CD4-positive, alpha-beta T cell treated with Interferon gamma for 1 hour (primary cell): Measurements from ENCODE around the gene MRPL11.

Source experiments
- DNase-seq: peaks from one replicate; pipeline ENCODE4 v3.0.0-alpha.2; 2020

The MRPL11 gene

DNA sequence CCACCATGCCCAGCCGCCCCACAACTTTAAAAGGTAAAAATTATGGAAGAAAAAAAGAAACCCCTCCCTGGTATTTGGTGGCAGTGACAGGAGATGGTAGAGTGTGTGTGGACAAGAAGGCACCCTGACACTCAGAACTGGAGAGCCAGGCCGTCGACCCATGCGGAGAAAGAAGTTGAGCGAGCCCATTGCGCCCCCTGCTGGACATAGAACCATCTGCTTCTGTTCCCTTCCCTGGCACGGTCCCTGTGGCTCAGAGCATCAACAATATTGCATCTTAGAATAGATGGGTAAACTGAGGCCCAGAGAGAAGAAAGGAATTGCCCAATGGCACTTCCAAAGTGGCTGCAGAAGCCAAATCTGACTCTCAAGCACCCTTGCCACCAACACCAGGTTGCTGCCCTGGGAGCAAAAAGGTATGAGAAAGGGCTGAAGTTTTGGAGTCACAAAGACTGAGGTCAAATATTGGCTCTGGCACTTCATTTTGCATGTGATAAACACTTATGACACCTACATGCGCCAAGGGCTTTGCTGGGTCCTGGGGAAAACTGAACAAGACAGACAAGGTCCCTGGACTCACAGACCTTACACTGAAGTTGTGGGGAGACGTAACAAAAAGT is 8.6 kb downstream of the MRPL11 start:
- DNase-seq: peak; percentile 56

DNA sequence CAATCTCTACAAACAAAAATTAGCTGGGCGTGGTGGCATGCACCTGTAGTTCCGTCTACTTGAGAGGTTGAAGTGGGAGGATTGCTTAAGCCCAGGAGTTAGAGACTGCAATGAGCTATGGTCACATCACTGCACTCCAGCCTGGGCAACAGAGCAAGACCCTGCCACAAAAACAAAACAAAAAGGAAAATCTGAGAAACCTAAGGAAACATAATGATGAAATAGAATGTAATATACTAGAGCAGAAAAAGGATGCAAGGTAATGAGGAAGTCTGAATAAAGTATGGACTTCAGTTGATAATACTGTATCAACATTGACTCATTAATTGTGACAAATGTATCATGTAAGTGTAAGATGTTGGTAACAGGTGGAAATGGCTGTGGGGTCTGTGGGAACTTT is 9.7 kb downstream of the MRPL11 start:
- no peak for DNase-seq

DNA sequence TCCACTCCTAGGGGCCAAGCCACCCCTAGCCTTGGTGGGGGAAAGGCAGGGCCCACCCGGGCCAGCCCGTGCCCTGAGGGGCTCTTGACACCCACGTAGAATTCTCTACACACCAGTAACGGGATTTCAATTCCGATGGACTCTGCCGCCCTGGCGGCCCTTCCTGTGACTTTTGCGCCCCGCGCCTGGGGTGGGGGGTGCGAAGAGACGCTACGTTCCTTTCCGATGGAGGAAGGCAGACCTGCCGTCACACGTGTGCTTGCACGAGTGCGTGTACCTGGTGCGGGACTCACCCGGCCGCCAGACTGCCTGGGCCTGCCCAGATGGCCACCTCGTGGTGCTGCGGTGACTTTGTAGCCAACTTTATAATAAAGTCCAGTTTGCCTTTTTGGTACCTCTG is 12.3 kb downstream of the MRPL11 start:
- no peak for DNase-seq

DNA sequence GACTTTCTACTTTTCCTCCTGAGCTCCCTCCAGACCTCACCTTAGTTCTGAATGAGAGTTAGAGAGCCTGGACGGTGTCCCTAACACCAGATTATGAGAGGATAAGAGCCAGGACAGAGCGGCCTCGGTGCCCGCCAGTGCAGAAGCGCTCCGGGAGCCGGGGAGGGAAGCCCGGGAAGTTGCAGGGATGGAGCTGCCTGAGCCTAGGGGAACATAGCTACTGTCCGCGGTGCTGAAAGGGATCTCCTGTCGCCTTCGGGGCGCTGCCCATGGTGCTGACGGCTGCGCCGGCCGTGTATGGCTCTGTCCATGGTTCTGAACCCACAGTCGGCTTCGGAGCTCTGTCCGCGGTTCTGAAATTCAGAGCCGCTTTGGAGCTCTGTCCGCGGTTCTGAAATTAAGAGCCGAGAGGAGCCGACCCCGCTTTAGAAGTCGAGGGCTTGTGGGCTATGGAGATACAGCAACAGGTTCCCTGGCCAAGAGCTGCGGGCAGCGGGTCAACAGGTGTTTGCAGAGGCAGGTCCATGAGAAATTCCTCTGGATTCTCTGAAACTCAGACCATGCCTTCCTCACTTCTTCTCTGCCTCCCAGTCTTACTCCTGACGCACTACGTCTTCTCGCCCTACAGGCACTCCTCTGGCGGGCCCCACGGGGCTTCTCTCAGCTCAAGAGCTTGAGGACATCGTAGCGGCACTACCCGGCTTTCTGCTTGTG is 17.0 kb downstream of the MRPL11 start:
- peak; percentile 76 for DNase-seq

DNA sequence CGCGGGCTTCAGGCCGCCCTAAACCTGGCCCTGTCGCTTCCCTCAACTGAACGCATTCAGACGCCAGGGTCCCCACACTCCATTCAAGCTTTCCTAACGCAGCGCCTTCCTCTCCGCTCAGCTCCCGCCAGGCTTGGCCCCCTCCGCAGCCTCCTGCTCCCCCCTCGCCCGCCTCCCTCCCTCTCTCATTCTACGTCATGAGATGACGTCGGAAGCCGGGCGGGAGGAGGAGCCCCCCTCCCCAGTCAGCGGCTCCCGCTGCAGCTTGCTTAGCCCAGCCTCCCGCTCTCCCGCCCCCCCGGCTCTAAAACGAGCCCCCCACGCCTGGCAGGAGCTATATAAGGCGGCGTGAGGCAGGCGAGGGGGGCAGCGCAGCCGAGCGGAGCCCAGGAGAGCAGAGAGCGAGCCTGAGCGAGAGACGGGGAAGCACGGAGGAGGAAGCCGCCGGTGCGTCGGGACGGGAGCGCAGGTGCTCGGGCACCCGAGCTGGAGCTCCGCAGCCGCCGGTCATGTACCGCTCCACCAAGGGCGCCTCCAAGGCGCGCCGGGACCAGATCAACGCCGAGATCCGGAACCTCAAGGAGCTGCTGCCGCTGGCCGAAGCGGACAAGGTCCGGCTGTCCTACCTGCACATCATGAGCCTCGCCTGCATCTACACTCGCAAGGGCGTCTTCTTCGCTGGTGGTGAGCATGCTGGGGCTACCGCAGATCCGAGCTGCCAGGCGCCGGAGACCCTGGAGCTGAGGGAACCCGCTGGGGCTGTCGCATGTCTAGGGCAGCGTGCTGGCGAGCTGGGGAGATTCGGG is 17.8 kb downstream of the MRPL11 start, which contains the start of gene NPAS4:
NPAS4 (plus strand) TSS at position 365 of the 806 bp plus-strand sequence; CDS start at position 510, 145 bp downstream.
- no peak for DNase-seq

DNA sequence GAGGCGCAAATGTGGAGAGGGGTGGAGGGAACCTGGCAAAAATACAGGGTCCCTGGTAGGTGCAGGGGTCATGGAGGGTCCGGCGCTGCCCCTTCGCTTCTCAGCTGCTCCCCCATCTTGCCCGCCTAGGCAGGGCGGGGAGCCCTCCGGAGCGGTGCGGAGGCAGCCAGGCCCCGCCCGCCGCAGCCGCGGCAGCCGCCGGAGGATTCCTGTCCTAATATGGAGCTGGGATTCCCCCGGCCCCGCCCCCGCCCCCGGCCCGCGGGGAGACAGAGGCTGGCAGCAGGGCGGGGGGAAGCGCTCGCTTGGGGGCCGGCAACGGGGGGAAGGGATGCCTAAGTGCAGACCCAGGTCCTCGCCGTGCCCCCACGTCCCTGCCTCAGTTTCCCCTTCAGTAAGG is 18.8 kb downstream of the MRPL11 start:
- no peak for DNase-seq

DNA sequence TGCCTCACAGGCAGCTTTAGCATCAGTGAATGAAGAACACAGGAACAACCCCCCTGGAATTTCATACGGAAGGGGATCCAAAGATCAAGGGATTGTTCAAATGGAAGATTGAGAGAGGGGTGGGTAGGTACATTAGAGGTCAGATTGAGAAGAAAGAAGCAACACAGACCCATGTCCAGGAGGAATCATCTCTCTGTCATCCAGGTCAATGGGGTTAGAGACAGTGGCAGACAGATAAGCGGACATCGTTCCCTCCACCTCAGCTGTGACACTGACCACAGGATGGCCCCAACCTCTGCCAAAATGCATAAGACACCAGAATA is 19.7 kb downstream of the MRPL11 start:
- DNase-seq: no peak

DNA sequence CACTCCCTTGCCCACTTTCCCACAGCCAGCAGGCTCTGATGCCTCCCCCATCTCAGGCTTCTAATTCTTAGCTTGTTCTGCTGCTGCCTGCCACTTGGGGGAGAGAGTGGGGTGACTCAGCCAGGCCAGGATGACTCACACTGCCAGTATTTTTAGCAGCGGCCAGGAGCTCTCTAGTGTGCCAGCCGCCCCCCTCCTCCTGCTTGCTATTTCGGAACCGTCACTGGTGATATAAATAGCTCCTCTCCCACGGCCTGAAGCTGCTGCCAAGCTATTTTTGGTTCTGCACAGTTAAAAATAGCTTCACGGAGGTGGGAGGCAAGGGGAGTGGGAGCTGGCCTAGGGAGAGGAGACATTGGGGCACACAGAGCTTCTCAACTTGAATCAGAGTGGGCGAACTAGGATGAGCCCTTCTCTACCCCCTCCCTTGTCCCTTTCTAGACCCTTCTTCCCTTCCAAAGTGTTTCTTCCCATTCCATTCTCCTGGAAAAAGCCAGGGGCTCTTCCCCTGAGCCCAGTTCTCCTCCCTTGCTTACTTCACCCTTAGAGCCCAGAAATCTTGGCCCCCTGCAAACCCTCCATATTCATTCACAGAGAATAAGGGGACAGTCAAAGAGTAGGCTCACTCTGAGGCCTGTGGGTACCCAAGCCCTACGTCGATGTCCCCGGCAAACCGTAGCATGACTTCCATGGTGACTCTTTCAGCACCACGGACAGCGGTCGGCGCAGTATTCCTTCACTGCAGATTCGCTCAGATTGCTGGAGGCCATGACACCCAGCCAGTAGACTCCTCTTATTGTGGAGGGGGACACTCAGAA is 20.3 kb downstream of the MRPL11 start:
- DNase-seq: peak; percentile 30

DNA sequence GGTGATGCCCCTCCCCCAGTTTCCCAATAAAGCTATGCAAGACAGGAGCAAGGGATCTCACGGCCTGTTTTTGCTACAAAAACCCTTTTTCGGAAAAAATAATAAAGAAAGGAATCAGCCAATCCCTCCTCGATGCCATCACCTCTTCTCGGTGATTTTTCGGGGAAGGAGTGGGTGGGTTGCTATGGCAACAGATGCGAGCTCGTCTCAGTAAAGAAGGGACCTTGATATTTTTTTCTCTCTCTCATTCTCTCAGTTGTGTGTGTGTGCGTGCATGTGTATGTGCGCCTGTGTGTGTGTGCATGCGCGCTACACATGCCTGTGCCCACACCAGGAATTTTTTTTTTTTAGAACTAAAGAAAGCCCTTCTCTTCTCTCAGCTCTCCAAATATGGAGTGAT is 21.6 kb downstream of the MRPL11 start:
- no peak for DNase-seq

DNA sequence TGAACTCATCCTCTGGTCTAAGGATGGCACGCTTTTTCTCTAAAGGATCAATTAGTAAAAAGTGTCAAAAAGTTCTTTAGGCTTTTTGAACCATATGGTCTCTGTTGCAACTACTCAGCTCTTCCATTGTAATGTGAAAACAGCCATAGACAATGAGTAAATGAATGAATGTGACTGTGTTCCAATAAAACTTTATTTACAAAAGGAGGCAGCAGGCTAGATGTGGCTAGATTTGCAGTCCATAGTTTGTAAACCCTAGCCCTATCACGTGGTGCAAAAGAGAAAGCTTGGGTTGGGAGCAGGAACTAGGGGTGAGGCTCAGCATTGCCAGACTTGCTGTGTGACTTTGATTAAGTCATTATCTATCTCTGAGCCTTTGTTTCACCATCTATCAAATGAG is 23.2 kb downstream of the MRPL11 start:
- DNase-seq: no peak

DNA sequence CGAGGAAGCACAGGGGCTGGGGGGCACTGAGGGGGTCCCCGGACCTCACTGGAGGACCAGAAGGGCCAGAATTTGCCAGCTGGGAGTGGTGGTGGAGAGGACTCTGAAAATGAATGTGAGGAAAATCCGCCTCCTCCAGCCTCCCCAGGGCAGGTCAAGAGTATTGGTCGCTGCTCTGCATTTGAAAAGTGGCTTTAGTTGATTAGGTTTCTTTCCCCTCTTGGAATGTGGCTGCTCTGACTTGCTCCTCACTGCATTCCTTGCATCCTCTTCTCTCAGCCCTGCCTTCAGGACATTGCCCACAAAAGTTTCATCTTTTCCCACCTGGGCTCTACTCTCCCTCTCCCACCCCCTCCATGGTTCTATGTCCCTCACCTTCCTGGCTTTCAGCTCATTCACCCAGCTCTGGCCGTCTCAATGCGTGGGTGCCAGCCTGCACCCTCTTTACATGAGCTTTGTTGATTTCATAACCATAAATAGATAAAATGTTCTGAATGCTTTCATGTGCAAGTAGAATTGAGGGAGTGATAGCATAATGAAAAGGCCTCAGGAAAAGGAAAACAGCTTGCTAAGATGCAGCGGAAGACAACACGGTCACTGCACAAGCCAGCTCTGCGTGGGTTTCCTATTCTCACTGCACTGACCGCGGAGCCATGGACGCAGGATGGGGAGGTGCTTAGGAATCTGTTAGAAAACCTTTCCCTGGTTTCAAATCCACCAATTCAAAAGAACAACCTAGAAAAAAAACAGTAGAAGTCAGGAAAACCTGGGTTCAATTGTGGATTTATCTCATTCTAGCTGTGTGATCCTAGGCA is 24.3 kb downstream of the MRPL11 start:
- no peak for DNase-seq

DNA sequence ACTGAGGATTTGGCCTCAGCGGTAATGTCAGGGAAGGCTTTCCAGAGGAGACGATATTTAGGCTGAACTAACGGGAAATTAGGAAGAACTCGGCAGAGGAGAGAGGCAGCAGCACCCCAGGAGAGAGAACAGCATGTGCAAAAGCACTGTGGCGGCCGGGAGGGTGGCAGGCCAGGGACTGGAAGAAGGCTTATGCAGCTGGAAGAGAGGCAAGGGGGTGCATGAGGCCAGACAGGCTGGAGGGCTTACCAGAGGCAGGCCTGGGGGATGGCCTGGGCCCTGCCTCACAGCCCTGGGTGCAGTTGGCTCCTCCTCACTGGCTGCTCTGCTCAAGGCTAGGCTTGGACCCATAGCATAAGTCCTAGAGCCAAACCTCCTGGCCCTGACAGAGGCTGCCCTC is 25.5 kb downstream of the MRPL11 start:
- DNase-seq: no peak

DNA sequence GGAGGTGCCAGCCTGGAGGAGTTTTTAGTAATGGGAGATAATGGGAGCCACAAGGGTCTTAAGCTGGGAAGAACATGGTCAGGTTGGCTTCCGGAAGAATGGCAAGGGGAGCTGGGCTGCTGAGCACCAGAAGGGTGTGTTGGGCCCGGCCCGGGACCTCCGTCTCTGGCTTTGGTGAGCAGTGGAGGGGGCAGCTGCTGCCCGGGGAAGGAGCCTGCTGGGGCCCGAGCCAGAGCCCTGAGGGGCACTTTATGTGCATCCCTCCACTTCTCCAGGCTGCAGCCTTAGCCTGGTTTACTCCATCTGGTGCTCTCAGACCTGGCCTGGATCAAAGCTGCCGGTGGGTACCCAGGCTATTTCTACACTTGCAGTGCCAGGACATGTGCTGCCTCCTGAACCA is 26.5 kb downstream of the MRPL11 start:
- no peak for DNase-seq

DNA sequence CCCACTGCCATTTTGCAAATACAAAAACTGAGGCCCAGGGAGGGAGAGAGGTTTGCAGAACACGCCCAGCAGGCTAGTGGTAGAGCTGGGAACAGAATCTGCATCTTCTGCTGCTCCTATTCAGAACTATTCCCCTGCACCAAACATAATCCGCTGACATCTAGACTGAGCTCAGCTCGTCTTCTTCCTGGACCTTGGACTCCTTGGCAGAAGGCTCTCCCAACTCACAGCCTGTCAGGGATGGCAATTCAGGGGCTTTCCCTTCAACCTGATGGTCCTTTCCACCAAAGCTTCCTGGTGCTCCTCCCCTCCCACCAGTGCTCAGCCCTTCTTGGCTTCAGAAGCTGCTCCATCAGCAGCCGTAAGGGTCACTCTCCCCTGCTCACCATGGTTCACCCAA is 27.3 kb downstream of the MRPL11 start:
- no peak for DNase-seq

DNA sequence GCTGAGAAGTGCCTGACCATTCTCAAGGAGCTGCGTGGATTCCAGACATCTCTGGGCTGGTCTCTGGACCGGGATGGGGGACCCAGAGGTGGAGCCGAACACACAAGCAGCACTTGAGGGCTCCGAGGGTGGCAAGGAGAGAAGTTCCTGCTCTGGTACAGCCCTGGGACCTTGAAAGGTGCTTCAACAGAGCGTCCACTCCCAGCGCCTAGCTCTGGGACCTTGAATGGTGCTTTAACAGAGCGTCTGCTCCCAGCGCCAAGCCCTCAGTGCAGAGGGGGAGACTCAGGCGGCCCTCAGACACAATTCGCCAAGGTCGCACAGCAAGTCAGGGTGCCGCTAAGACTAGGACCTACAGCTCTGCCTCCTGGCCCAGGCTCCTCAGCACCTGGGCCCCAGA is 28.5 kb downstream of the MRPL11 start:
- no peak for DNase-seq

DNA sequence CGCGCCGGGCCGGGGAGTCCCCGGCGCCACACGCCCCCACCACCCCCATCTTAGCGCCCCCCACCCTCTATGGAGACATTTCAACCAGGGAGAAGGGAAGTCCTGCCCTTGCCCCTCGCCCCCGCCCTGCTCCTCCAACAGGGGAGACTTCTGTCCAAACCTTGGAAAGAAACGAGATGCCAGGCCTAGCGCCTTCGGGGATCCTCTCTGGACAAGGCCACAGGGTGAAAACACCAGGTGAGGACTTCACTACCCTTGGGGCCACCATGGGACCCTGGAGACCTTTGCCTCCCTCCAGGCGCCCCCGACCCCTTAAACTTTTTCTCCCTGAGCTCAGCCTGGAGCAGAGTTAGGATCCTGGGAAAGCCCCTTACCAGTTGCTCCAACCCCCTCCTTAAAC is 29.4 kb downstream of the MRPL11 start:
- no peak for DNase-seq

DNA sequence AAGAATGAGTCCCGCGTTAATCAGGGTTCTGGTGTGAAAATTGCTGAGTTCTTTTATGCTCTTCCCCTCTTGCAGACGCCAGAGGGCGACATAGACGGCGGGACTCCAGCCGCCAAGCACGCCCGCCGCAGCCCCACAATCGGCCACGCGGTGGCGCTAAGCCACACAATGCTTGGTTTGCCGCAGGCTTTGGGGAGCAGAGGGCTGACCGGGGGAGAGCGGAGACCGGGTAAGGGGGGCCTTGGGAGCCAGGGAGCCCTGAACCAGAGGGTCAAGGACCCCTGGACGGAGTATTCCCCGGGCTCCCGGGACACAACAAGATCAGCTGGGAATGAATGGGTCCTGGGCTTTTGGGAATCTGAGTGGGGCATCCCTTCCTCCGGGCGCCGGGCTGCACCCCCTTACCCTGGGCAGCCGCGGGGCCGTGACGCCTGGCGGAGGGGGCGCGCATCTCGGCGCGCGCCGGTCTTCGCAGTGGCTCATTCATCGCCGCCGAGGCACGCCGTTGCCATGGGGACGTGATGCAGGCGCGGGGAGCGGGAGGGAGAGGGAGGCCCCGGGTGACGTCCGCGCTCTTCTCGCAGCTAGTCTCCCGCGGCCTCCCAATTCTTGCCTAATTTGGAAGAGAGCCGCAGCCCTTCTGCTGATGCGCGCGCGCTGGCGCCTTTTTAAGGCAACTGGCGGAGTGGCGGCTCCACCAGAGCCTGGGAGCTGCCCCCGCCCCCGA is 30.0 kb downstream of the MRPL11 start:
- peak; percentile 84 for DNase-seq

DNA sequence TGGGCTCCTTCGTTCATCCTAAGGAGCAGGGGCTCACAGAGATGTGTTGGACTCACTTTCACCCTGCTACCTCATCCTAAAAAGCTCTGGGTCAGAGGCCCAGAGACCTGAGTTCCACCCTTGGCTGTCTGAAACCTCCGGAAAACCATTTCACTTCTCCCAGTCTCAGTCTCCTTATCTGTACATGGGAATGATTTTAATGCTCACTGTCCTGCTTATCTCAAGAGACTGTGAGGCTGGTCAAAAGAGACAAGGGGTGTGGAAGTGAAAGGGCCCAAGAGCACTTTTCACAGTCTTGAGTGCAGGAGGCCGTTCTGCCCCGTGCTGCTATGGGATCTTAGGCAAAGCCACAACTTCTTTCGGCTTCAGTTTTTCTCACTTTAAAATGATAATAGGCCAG is 31.0 kb downstream of the MRPL11 start:
- DNase-seq: no peak

DNA sequence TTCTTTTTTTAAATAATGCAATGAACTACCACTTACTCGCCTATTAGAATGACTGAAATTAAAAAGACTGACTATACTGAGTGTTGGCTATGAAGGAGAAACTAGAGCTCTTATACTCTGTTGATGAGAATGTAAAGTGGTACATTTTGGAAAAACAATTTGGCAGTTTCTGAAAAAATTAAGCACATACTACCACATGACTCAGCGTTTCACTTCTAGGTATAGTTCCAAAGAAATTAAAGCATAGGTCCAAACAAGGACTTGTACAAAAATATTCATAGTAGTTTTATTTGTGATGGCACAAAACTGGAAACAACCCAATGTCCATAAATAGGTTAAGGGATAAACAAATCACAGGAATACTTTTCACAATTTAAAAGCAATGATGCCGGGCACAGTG is 44.7 kb downstream of the MRPL11 start:
- no peak for DNase-seq

DNA sequence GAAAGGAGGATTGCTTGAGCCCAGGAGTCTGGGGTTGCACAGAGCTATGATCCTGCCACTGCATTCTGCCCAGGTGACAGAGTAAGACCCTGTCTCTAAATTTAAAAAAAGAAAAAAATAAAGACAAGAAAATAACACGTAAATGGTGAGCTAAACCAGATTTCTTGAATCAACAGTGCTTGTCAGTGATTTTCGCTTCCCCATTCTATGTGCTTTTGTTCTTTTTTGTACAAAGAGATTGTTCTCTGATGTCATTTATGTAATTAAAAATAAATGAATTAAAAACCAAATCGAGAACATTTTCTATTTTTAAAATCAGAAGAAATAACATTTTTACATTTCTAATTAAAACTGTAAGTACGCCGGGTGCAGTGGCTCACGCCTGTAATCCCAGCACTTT is 47.3 kb downstream of the MRPL11 start:
- DNase-seq: no peak

DNA sequence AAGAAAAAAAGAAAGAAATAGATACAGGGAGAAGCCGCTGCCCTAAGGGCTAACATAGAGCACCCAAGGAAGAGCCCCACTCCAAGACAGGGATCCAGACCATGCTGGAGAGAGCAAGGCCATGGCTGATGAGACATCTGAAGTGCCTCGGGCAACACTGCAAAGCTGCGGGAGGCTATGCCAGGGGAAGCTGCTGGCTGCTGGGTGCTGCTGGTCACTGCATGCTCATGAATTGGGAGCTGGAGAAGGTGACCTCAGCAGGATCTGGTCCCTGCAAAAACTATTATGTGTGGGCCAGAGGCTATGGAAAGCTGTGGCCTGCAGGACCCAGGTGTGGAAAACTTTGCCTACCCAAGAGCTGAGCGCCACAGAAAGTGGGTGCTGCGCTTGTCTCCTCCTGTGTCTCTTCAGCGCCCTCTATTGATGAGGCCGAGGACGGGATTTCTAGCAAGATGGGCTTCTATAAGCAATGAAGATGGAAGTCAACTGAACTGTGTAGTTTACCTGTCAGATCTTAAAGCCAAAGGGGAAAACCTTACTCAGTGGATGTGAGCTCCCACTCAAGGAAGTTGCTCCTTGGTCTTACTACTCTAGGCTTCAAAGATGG is 49.8 kb downstream of the MRPL11 start:
- peak; percentile 69 for DNase-seq
